GM12891 (cell line): ENCODE results near the gene PEX5L.

ENCODE experiments used
- POLR2A ChIP-seq: IDR thresholded peaks from 2 replicates; pipeline ENCODE4 v1.6.1; 2011; ENCODE audit warnings: low read depth, low read length, control low read depth
- TAF1 ChIP-seq: IDR thresholded peaks from 2 replicates; pipeline ENCODE4 v1.6.1; 2011; ENCODE audit warnings: low read depth, low read length, control low read depth

GRCh38 chr3:179964890-179965289 lies 71.8 kb downstream of the PEX5L start:
- TF ChIP-seq POLR2A: no peak
- no peak for TF ChIP-seq TAF1
